Stimulated activated CD4-positive, alpha-beta T cell treated with anti-CD3 and anti-CD28 coated beads, Interleukin-1b, Interleukin-23, amount 100 ng/mL, for 24 hours (primary cell): ENCODE measurements around the gene IL1RN.

Experiments used
- DNase-seq, 4 experiments: peaks; one replicate each; pipeline ENCODE4 v3.0.0-alpha.2; 2020; ENCODE audit warnings: low read depth in 4 of 4, low spot score in 1 of 4

The IL1RN gene

GRCh38 chr2:113103277-113103676, 24.1 kb upstream of the IL1RN start:
- DNase-seq: no peak

- DNase-seq: peak in 1 of 4 experiments; percentile 17
These were observed 23.3 kb upstream of the IL1RN start for GRCh38 chr2:113104054-113104611.

GRCh38 chr2:113105047-113105785, 22.2 kb upstream of the IL1RN start:
- DNase-seq: peak in 2 of 4 experiments; percentile 25 to 49

- no peak for DNase-seq
These were observed 16.3 kb upstream of the IL1RN start for GRCh38 chr2:113111121-113111520.

GRCh38 chr2:113111823-113112287, 15.5 kb upstream of the IL1RN start:
- no peak for DNase-seq

GRCh38 chr2:113112441-113112840, 15.0 kb upstream of the IL1RN start:
- no peak for DNase-seq

GRCh38 chr2:113112871-113113270, 14.5 kb upstream of the IL1RN start:
- no peak for DNase-seq

- no peak for DNase-seq
These were observed 13.6 kb upstream of the IL1RN start for GRCh38 chr2:113113807-113114206.

GRCh38 chr2:113114224-113114945, 13.0 kb upstream of the IL1RN start:
- DNase-seq: no peak

GRCh38 chr2:113114996-113115395, 12.4 kb upstream of the IL1RN start:
- DNase-seq: no peak

GRCh38 chr2:113116100-113116958, 11.1 kb upstream of the IL1RN start:
- DNase-seq: no peak

GRCh38 chr2:113117541-113118262, 9.7 kb upstream of the IL1RN start:
- DNase-seq: no peak

- DNase-seq: no peak
These were observed 9.1 kb upstream of the IL1RN start for GRCh38 chr2:113118263-113118657.

GRCh38 chr2:113119111-113119510, 8.3 kb upstream of the IL1RN start:
- no peak for DNase-seq

GRCh38 chr2:113120861-113121260, 6.5 kb upstream of the IL1RN start:
- DNase-seq: no peak

- DNase-seq: no peak
These were observed 5.0 kb upstream of the IL1RN start for GRCh38 chr2:113122364-113122763.

- DNase-seq: no peak
These were observed 3.7 kb upstream of the IL1RN start for GRCh38 chr2:113123726-113124125.

- DNase-seq: no peak
These were observed 3.0 kb upstream of the IL1RN start for GRCh38 chr2:113124181-113124961.

GRCh38 chr2:113124984-113125855, 2.2 kb upstream of the IL1RN start:
- no peak for DNase-seq
